ENCODE results near the gene TLE4. TPM values are rescaled to one million over a fixed set of nuclear protein-coding genes. Genes with fewer than 3 reads are reported as not detected.

Gene TLE4
- total RNA-seq, 1 donor from 2014 or later = 21.7 TPM

- intact Hi-C loops (cut with micrococcal nuclease) = loop anchor here (1.0 to 5.0 kb wide), 16 partner anchors 23 to 1538 kb away; partner anchors contain the start of genes CEP78 and GNAQ
These were observed 1.1 kb upstream of the TLE4 start for GRCh38 chr9:79570448-79571308.

DNA sequence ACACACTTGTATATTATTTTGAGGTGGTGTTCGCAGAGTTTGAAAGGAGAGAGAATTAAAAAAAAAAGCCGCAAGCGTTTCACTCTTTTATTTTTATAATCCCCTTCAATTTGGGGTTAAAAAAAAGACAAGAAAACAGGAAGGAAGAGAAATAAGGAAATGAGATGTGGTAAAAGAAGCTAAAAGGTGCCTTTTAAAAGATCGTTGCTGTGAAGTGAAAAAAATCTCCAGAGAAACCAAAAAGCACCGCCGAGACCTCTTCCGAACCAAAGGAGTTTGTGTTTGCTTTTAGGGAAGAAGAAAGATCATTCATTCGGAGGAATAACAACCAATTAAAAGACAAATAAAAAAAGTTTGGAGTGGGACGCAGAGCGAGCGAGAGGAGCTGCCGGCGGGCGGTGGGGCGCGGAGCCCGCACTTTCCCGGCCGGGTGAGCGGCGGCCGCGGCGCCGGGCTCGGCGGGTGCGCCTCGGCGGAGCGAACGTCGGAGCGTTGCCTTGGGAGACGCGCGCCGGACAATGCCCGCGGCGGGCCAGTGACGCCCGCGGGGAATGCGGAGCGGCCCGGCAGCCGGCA is 355 bp downstream of the TLE4 start:
- intact Hi-C loops (cut with micrococcal nuclease) = loop anchor here (2.0 to 5.0 kb wide), 8 partner anchors 93 to 1540 kb away; partner anchors contain the start of genes CEP78 and GNAQ

DNA sequence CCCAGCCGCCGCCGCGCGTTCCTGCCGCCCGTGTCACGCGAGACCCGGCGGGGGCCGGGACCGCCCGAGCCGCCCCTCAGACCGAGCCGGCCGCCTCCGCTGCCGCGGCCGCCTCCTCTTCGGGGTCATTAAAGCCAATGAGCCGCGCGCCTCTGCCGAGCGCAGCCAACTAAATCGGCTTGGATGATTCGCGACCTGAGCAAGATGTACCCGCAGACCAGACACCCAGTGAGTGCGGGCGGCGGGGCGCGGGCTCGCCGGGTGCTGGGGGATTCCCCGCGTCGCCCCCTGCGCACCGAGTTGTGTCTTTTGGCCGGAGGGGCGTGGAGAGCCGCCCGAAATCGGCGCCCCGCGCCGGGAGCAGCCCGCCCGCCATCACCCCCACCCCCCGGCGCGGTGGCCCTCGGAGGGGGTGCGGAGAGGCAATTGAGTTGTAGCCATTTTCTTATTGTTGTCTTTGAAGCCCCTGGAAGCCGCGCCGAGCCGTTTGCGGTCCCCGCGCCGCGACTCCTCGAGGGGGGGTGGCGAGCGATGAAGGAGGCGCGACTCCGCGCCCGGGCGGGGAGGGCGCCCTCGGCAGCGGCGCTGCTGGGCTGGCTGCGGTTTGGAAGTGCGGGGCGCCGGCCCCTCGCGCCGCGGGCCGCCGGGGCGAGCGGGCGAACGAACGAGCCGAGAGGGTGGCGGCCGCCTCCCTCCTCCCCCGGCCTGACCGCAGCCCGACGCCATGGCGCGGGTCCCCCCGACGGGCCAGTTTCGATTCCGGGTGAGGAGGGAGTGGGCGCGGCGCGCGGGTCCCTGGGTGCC is 1.0 kb downstream of the TLE4 start:
- intact Hi-C loops (cut with micrococcal nuclease) = loop anchor here (2.0 to 5.0 kb wide), 8 partner anchors 94 to 1541 kb away; partner anchors contain the start of genes CEP78 and GNAQ

- intact Hi-C loops (cut with micrococcal nuclease) = loop anchor here (2.0 to 5.0 kb wide), 8 partner anchors 95 to 1541 kb away; partner anchors contain the start of genes CEP78 and GNAQ
These were observed 1.7 kb downstream of the TLE4 start for GRCh38 chr9:79573412-79573923.

DNA sequence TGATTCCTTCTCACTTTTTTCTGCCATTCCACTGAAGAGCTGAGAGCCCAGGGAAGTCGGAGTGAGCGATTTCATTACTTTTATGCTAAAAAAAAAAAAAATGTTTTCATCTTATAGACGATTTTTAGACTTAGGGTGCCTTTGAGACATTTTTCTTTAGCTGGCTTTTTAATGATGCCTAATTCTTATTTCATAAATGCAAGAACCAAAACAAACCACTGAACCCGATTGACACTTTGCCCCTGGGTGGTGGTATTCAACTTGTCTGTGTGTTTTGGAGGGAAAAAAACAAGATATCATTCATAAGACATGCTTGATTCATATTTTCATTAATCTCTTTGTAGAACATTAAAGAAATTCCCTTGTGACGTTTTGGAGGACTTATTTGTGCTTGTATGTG is 2.4 kb downstream of the TLE4 start:
- intact Hi-C loops (cut with micrococcal nuclease) = loop anchor here (1.0 to 5.0 kb wide), 8 partner anchors 8 to 1542 kb away; partner anchors contain the start of genes CEP78 and GNAQ

GRCh38 chr9:79574781-79575180 is 3.0 kb downstream of the TLE4 start:
- intact Hi-C loops (cut with micrococcal nuclease) = loop anchor here (1.0 to 5.0 kb wide), 8 partner anchors 8 to 1542 kb away; partner anchors contain the start of genes CEP78 and GNAQ

GRCh38 chr9:79575547-79575946 is 3.8 kb downstream of the TLE4 start:
- intact Hi-C loops (cut with micrococcal nuclease) = no loop called here

DNA sequence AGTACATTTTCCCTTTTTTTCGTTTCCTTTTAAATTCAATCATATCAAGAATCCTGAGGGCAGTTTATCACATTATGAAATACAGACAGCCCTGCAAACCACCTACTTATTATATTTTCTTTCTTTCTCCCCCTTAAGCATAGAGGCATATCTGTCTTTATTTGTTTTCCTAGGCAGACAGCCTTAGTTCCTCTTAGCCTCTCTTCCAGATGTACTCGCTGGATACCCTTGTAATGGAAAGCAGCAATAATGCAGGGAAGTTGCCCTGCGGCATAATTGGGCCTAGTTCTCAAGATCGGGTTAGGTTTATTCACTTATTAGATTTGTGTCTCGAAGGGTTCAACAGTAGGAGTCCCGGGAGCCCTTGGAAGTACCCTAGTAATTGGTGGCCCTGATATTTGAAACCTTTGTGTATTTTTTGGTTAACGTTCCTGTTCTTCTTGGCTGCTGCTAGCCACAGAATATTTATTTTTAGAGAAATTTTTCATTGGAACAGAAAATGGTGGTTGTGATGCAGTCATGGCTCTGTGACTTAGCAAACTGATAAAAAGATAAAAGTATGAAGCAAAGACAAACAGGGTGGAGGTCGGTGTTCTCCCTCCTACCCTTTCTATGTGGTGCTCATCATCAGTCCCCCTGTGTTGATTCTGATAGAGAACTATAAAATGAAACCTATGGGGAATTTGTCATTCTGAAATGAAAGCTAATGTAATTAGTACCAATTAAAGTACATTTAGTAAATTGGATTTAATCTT is 6.4 kb downstream of the TLE4 start:
- intact Hi-C loops (cut with micrococcal nuclease) = no loop called here

DNA sequence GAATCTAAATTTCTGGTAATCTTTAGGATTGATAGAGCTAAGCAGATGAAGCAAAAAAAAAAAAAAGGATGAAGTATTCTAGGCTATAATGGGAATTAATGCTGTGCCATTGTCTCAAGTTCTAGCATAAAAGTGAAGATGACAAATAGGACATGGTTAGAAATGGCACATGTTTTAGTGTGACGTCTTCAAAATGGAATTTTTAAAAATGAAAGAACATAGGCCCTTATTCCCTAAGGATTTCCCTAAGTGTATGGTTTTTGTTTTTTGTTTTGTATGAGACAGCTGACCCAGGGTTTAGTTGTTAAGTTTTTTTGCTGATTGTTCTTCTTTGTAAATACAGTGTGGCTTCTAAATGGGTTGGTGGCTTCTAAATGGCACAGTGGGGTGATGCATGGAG is 7.1 kb downstream of the TLE4 start:
- intact Hi-C loops (cut with micrococcal nuclease) = no loop called here

- intact Hi-C loops (cut with micrococcal nuclease) = no loop called here
These were observed 7.9 kb downstream of the TLE4 start for GRCh38 chr9:79579624-79580023.

- intact Hi-C loops (cut with micrococcal nuclease) = no loop called here
These were observed 8.3 kb downstream of the TLE4 start for GRCh38 chr9:79580055-79580454.

- intact Hi-C loops (cut with micrococcal nuclease) = no loop called here
These were observed 9.6 kb downstream of the TLE4 start for GRCh38 chr9:79581388-79581787.

- intact Hi-C loops (cut with micrococcal nuclease) = loop anchor here (1.0 kb wide), 1 partner anchor 7 kb away; no protein-coding TSS in a partner anchor
These were observed 10.0 kb downstream of the TLE4 start for GRCh38 chr9:79581794-79582193.

DNA sequence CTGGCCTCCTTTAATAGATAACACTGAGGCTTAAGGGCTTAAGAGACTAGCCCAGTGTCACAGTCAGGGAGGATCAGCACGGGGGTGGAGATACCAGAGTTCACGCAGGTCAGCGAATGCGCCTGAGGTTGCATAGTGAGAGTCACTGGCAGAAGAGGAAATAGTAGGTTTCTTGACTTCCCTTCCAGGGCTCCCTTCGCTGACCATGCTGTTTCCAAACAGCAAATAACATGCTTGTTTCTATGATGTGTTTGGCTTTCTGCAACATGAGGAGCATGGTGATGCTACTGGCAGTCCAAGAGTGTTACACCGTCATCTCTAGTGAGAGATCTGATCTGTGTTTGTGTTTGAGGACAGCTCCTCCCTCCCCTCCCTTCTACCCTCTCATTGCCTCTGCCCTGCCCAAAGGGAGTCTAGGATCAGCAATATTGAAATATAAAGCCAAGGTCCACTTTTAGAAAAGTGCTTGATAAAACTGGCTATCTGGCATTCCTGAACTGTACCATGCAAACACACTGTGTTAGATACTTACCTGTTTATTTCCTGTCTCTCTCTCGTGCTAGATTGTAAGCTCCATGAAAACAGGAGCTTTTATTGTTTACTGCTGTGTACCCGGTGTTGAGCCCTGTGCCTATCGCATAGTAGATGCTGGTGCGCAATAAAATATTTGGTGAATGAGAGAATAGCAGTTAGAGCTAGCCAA is 12.3 kb downstream of the TLE4 start:
- intact Hi-C loops (cut with micrococcal nuclease) = no loop called here

DNA sequence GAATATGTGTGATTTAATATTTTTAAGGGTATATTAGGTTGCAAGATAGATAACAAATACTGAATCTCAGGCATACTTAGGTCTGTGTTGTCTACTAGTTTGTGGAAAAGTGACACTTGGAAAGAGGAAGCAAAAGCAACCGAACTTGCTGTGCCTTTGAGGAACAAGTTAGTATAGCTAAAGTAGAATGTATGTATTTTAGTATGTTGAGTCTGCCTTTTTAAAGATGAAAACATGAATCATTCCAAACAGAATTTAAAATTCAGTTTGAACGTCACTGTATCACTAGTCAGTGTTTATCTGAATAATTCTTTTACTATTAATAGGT is 12.9 kb downstream of the TLE4 start:
- intact Hi-C loops (cut with micrococcal nuclease) = no loop called here

DNA sequence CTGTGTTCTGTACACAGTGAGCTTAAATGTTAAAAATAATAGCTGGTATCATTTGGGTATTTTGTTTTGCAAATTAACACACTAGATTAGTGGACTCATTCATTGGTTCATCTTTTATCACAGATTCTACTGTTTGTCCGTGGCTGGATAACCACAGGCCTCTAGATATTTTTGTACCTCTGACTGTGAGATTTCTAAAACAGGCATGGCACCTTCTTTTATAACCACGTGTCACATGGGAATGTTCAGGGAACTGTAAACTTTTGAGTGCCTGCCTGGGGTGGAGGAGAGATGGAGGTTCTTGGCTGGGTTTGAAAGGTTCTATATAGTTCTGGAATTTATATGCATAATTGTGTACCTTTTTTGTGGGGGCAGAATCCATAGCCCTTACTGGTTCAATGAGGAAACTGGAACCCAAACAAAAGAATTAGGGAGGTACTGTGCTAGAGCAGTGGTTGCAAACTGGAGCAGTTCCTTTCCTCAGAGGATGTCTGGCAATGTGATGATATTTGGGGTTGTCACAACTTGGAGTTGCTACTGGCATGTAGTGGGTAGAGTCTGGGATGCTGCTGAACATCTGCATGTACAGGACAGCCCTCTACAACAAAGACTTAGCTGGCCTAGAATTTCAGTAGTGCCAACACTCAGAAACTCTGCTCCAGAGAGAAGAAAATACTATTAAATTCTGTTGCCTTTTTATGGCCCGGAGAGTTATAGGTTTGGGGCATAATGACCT is 16.9 kb downstream of the TLE4 start:
- intact Hi-C loops (cut with micrococcal nuclease) = no loop called here

DNA sequence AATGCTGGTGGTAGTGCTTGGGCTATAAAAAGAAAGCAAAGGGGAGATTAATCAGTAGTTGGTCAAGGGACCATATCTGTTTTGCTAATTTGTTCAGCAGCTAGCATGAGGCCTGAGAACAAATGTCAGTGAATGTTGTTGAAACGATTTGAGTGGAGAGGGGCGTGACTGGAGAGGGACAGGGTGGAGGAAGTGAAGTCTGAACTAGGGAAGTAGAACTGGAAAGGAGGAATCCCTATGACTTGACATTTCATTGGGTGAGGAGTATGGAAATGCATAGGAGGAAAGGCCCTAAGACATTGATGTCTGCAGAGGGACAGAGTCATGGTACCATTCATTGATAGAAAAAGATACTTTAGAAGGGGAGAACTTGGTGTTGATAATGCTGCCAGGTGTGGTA is 19.7 kb downstream of the TLE4 start:
- intact Hi-C loops (cut with micrococcal nuclease) = loop anchor here (10.0 kb wide), 1 partner anchor 1103 kb away; no protein-coding TSS in a partner anchor

GRCh38 chr9:79592726-79593493 is 21.1 kb downstream of the TLE4 start:
- intact Hi-C loops (cut with micrococcal nuclease) = loop anchor here (1.0 to 10.0 kb wide), 2 partner anchors 22 to 1102 kb away; partner anchors contain the start of gene TLE4
